Temporal lobe (tissue), 1 donor: Measurements from ENCODE around the gene STOML1. TPM values are rescaled to one million over a fixed set of nuclear protein-coding genes. Genes with fewer than 3 reads are reported as not detected.

Source experiments
- total RNA-seq: library from RNA; depleted of rRNA; stranded (reverse); fragments of >200 nt; gene quantifications from one replicate; pipeline ENCODE4 v1.2.3, GENCODE V29; 2014

STOML1 gene
- total RNA-seq, 1 donor from 2014 or later = 30.2 TPM

Other genes starting within 250 kb of the STOML1 start
- gene INSYN1, start 238.9 kb downstream of the STOML1 start, total RNA-seq = 24.1 TPM
- gene TBC1D21, start 118.7 kb downstream of the STOML1 start, total RNA-seq = not detected
- gene LOXL1, start 65.8 kb downstream of the STOML1 start, total RNA-seq = 3.0 TPM
- gene PML, start 2.4 kb upstream of the STOML1 start, total RNA-seq = 14.0 TPM
- gene GOLGA6A, start 90.3 kb upstream of the STOML1 start, total RNA-seq = not detected
- gene ISLR2, start 138.3 kb upstream of the STOML1 start, total RNA-seq = 176 TPM
- gene ISLR, start 181.4 kb upstream of the STOML1 start, total RNA-seq = 12.0 TPM
- gene STRA6, start 210.5 kb upstream of the STOML1 start, total RNA-seq = 4.4 TPM
- gene CCDC33, start 244.0 kb upstream of the STOML1 start, total RNA-seq = 0.25 TPM